ENCODE measurements around the gene SIPA1.

GRCh38 chr11:65627202-65627601, 10.7 kb upstream of the SIPA1 start:
- TF ChIP-seq ZFX (IDR thresholded peaks at IDR 0.05; ENCODE audit: borderline replicate concordance) (no peak), CTCF (IDR thresholded peaks at IDR 0.05) (no peak)

Measured in 22Rv1 (cell line).